ENCODE measurements around the gene KCNMB3. TPM values are rescaled to one million over a fixed set of nuclear protein-coding genes. Genes with fewer than 3 reads are reported as not detected.
"Not testable (repeated sequence)": the region's sequence is repeated elsewhere in the genome, so short reads cannot be mapped to it uniquely, and the experiment has no call there.

KCNMB3 gene, protein sequence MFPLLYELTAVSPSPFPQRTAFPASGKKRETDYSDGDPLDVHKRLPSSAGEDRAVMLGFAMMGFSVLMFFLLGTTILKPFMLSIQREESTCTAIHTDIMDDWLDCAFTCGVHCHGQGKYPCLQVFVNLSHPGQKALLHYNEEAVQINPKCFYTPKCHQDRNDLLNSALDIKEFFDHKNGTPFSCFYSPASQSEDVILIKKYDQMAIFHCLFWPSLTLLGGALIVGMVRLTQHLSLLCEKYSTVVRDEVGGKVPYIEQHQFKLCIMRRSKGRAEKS
- total RNA-seq, result 1.1 TPM
- long read RNA-seq, result 0 reads

DNA sequence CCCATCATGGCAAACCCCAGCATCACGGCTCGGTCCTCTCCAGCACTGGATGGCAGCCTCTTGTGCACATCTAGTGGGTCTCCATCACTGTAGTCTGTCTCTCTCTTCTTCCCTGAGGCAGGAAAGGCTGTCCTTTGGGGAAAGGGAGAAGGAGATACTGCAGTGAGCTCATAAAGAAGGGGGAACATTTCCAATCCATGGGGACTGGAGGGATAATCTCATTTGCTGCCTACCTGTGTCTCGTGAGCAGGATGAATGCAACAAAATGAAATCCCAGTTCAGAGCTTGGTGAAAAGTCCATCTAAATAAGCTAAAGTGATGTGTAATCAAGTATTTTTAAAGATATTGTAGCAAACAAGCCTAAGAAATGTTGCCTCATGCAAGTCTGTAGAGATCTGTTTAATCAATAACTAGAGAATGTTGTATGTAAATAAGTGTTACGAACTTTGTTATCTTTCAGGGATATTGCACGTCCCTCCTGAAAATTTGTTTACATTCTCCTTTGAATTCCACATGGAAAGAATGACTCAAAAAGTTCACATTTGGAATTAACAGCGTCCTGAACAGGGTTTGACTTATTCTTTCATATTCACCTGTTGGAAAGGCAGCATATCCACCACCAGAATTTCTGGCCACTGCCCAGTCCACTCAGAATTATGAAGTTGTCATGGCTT lies at the start of gene KCNMB3:
KCNMB3 (minus strand) TSS at position 312 of the 674 bp plus-strand sequence; CDS start at position 188, 124 bp downstream.
- intact Hi-C loops (cut with micrococcal nuclease), result no loop called here
- no peak for DNase-seq
- no peak for ATAC-seq

DNA sequence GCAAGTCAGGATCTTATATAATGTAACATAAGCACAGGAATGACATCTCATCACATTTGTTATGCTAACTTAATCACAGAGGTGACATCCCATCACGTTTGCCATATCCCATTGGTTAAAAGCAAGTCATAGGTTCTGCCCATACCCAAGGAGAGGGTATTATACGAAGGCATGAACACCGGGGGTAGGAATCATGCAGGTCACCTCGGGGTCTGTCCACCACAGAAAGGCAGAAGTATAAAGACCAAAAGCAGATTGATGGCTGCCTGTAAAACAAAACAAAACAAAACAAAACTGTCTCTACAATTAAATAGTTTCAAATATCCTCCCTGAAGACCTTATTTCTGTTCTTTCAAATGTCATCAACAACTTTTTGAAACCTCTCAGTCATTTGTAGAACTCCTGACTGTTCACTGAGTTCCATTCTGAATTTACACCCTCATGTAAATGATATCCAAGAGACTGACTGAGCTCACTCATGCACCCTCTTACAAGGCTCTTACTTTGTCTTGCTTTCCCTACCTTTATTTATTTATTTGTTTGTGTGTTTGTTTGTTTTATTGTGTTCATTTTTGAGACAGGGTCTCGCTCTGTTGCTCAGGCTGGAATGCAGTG lies 49.2 kb upstream of the KCNMB3 start:
- DNase-seq (no peak), ATAC-seq (no peak)
- intact Hi-C loops (cut with micrococcal nuclease), result no loop called here

DNA sequence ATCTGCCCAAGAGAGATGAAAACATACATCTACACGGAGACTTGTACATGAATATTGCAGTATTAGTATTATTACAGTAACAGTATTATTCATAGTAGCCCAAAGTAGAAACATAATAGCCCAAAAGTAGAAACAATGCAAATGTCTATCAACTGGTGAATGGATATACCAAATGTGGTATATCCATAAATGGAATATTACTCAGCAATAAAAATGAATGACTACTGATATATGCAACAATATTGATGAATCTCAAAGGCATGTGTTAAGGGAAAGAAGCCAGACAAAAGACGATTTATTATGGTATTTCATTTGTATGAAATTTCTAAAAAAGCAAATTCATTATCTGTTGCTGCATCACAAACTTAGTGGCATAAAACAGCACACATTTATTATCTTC lies 48.4 kb upstream of the KCNMB3 start:
- DNase-seq (no peak), ATAC-seq (no peak)
- intact Hi-C loops (cut with micrococcal nuclease), result no loop called here

DNA sequence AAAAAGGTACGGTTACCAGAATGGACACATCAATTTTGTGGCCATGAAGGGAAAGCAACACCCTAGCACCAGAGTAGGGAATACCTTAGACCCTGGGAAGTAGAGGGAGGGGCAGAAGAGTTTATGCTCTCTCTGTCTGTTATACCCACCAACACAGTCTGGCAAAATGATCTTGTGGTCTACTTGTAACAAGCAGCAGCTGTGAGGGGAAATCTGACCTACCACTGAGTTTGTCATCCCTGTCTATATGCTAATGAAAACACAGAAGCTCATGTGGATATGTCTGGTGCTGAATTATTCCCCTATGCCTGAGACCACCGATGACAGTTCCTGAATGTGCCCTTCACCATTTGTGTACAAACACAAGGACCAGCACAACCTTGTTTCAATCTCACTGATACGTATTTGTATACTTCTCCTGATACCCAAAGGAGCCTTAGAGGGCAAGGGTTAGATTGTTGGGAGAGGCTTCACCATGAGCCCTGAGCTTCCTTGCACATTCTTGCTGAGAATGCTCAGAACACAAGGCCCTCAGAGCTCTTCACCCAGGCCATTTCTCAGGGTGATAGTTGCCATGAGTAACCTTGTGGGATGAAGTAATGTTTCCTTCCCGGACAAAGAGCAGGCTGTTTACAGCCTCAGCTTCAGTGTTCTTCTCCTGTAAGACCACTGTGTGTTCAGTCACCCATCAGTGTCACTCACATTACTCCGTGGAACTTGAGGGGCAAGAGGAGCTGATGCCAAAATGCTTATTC lies 47.2 kb upstream of the KCNMB3 start:
- ATAC-seq (no peak), DNase-seq (no peak)
- intact Hi-C loops (cut with micrococcal nuclease), result no loop called here

DNA sequence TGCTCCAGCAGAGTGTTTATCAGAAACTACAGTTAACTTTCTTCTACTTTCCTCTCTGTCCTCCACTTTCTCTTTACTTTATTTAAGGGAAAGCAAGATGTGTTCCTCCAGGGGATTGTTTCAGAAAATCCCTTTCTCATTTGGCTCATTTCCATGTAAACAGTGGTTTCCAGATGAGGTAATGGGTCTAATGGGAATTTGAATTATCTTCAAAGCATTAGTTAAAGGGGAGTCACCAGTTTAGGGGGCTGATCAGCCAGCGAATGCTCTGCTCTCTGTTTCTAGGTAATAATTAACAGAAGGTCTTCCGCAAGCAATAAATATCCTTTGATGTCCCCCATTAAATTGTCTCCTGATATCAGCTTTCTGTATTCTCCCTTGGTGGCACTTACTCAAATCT lies 41.5 kb upstream of the KCNMB3 start:
- intact Hi-C loops (cut with micrococcal nuclease), result no loop called here
- DNase-seq, result no peak
- ATAC-seq, result no peak

DNA sequence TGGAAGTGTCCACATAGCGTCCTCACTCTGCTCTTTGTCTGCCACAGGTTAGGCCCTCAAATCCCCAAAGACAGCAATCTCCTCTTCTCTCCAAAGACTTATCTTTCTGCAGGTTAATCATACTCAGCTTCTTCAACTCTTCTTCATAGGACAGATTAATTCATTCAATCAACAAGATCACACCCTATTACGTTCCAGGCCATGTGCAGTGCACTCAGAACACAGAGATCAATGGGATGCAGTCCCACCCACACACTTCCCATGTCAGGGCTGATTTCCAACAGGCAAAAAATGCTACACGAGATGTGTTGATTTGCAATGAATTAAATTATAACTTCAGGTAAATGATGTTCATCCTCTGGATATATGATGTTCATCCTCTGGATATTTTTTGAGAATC lies 38.4 kb upstream of the KCNMB3 start:
- ATAC-seq (no peak), DNase-seq (no peak)
- intact Hi-C loops (cut with micrococcal nuclease), result no loop called here

DNA sequence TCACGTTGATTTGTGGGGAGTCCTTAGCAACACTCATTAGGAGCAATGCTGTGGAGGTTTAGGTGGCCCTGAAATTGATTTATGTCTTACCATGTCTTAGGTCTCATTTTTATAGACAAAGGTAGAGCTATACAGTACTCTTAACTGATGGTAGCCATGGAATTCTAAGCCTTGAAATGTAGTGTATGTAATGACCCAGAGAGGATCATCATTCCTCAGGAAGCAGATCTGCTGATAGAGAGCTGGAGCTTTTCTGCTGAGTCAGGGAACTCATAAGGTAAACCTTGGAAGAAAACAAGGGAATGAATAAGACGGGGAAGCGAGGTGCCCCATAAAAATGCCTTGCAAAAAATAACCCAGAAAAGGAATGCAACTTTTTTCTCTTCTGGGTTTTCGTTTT lies 37.9 kb upstream of the KCNMB3 start:
- DNase-seq (no peak), ATAC-seq (no peak)
- intact Hi-C loops (cut with micrococcal nuclease), result no loop called here

DNA sequence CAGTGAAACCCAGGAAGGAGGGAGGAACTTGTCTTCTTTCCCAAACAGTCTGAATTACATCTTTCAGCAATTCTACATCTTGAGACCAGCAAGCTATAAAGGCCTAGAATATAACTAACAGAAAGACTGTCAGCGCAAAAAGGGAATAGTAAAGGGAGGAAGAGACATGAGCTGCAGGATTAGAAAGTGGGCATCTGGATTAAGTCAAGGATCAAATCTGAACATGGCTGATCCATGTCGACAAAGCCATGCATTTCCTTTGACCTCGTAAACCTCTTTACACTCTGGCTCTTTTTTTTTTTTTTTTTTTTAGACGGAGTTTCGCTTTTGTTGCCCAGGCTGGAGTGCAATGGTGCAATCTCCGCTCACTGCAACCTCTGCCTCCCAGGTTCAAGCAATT lies 35.4 kb upstream of the KCNMB3 start:
- intact Hi-C loops (cut with micrococcal nuclease), result no loop called here
- ATAC-seq, result no peak

DNA sequence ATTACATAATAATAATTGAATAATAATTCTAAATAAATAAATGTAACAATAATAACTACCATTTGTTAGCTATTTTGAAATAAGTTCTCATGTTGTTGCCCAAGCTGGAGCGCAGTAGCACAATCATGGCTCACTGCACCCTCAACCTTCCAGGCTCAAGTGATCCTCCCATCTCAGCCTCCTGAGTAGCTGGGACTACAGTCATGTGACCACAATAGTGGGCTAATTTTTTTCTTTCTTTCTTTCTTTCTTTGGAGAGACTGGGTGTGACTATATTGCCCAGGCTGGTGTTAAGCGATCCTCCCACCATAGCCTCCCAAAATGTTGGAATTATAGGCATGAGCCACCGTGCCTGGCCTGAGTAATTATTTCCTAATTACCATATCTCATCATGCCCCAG lies 30.9 kb upstream of the KCNMB3 start:
- ATAC-seq (no peak), DNase-seq (no peak)
- intact Hi-C loops (cut with micrococcal nuclease), result no loop called here

More for the DNA sequence above, 35.4 kb upstream of the KCNMB3 start:
- DNase-seq, result no peak

DNA sequence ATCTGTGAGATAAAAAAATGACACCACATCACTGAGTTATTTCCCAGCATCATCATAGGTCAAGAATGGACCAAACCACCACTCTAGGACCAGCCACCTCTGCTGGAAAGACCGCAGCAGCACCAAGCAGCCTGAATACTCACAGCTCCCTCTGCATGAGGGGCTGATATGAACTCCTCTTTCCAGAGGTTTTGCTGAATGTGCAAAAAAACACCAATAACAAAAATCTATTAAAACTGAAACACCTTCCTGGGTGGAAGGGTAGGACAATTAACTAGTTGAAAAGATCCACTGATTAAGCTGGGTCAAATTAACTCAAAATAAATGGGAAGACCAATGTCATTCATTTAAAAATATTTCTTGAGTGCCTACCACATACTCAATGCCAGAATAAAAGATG lies 28.9 kb upstream of the KCNMB3 start:
- ATAC-seq (no peak), DNase-seq (no peak)
- intact Hi-C loops (cut with micrococcal nuclease), result no loop called here

DNA sequence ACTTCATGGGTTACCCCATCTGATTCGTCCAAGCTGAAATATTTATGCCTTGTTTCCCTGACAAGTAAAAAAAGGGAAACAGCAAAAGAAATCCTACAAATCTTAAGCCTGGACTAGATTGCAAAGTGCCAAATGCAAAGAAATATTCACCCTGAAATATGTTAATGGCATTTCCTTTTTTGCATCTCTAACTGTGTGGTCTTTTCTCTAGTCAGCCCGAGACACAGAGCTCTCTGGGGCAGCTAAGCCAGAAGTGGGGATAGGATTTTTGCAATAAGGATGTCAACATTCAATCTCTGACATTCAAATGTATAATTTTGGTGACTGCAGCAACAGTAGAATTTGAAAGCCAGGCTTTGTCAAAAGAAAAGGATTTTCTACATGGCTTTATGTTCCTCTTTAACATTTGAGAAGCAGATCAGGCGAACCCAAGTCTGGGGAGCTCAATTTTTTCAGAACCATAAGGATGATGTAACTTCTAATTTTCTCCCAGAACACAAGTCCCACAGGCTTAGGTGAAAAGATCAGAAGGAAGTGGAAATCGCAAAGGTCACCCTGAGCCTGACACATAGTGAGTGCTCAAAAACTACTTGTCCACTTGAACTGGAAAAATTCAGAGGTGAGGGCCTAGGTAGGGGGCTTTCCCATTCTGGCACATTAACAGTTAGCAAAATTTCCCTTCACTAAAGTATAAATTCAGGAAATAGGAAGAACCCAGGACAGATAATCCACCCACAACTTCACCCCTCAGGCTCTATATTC lies 28.2 kb upstream of the KCNMB3 start:
- no peak for ATAC-seq
- no peak for DNase-seq
- intact Hi-C loops (cut with micrococcal nuclease), result no loop called here

DNA sequence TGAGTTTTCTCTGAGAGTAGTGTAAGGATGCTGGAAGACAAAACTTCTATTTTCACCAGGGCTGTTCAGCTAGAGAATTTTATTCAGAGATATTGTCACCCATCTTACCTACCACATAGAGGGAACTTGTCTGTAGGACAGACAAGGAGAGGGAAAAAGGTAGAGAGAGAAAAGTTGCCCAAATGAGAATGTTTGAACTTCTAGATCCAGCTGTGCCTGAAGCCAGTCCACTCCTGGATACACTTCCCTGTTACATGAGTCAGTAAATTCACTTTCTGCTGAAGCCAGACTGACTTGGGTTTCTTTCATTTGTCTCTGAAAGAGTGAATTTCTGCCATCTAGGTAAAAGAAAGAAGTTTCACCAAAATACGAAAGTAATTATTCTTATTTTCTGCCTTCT lies 27.2 kb upstream of the KCNMB3 start:
- ATAC-seq (no peak), DNase-seq (no peak)
- intact Hi-C loops (cut with micrococcal nuclease), result no loop called here

DNA sequence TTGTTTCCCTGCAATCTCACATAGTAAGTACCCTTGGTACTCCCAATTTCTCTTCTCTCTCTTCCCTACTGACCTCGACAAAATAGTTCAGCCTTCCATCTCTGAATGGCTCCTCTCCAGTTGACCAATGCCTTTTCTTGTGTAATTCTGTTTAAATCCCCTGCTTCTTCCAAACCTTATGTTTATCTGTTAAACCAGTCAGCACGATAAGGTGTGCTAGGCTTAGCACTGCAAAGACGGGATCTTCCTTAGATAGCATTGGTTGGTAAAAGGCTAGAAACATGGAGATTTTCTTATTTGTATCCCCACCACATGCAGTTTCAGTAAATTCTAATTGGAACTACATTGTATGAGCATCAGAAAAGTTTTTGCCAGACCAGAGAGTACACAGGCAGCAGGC lies 25.8 kb upstream of the KCNMB3 start:
- no peak for DNase-seq
- intact Hi-C loops (cut with micrococcal nuclease), result no loop called here
- ATAC-seq, result no peak

DNA sequence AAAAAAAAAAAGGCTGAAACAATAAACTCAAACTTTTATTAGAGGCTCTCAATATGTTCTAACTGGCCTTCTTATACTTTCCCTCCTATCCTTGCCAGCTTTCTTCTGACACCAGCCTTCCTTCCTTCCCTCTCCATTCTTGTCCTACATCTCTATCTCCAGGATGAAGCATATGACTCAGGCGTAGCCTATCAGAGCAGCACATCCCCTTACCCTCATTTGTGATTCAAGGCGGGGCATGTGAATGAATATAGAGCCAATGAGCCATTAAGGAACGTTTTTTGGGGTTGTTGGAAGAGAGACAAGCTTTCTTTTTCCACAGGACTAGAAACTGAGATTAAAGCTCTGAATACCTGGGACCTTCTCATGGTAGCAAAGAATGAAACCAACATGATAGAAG lies 25.1 kb upstream of the KCNMB3 start:
- intact Hi-C loops (cut with micrococcal nuclease), result no loop called here
- DNase-seq (no peak), ATAC-seq (no peak)

DNA sequence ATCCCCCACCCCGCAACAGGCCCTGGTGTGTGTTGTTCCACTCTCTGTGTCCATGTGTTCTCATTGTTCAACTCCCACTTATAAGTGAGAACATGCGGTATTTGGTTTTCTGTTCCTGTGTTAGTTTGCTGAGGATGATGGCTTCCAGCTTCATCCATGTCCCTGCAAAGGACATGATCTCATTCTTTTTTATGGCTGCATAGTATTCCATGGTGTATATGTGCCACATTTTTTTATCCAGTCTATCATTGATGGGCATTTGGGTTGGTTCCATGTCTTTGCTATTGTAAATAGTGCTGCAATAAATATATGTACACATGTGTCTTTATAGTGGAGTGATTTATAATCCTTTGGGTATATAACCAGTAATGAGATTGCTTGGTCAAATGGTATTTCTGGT lies 23.5 kb upstream of the KCNMB3 start:
- DNase-seq; intact Hi-C loops (cut with micrococcal nuclease); ATAC-seq: not testable (repeated sequence)

DNA sequence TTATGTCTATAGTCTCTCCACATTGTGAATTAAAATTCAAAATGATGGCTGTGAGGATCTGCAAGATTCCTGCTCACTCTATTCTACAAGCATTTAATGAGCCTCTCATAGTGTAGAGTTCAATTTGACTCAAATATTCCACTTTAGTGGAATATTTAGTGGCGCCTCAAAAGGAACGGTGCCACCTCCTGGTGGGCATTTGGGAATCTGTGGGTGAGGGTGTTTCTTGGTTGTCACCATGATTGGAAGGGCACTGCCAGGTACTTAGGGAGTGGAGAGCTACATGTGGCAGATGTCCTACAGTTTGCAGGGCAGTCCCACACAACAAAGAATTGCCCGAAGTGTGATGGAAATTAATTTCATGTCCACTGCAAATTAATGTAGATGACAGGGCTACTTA lies 21.5 kb upstream of the KCNMB3 start:
- no peak for DNase-seq
- intact Hi-C loops (cut with micrococcal nuclease), result no loop called here
- no peak for ATAC-seq

DNA sequence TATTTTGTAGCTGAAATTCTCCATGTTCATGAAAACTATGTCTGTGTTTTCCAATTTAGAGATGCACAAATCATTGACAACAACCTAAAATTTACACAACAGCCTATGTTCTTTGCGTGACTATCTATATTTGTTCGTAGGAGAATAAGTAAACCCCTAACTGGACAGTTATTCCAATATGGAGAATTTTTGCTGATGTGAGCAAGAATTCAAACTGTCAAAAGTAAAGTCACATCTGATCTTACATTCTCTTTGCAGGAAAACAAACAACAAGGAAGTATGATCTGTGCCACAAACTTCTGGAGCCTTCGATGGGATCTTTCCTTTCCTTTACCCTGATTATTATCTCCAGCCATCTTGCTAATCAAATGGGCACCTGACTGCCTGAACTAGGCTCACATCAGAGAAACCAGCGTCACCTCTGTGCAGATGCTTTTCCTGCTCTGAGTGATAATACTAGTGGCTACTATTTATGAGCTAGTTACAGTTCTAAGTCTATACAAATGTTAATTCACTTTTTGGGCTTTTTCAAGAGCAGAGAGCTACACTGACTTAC lies 18.3 kb upstream of the KCNMB3 start:
- intact Hi-C loops (cut with micrococcal nuclease), result no loop called here
- no peak for DNase-seq
- ATAC-seq, result no peak

DNA sequence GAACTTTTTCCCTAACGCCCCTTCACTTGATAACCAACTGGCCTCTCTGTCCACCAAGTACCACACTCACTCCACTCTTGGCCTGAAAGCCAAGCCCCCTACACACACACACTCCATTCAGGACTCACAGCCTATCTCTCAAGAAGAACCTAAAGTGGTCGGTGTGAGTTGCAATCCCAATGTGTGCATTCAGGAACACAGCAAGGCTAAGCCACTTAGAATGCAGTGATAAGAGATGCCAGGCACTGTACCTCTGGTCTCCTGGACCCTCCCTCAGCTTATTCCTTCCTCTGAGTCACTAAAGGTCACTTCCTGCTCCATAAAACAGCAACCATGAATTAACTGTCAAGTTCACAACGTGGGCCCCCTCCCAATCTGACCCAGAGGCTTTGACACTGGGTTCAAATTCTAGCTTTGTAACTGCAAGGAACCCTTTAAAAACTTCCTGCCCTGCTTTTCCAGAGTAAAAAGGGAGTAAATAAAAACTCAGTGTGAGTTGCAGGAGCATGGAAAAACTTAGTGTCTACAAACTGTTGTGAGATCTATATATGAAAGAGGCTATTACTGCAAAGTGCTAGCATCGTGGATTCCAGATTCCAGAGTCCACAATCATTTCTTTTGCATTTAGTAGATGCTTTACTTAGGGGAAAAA lies 17.6 kb upstream of the KCNMB3 start:
- DNase-seq (no peak), ATAC-seq (no peak)
- intact Hi-C loops (cut with micrococcal nuclease), result no loop called here
